ENCODE results near the gene KLK1.

DNA sequence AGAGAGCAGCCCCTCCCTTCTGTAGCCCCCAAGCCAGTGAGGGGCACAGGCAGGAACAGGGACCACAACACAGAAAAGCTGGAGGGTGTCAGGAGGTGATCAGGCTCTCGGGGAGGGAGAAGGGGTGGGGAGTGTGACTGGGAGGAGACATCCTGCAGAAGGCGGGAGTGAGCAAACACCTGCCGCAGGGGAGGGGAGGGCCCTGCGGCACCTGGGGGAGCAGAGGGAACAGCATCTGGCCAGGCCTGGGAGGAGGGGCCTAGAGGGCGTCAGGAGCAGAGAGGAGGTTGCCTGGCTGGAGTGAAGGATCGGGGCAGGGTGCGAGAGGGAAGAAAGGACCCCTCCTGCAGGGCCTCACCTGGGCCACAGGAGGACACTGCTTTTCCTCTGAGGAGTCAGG, 35.3 kb upstream of the KLK1 start:
- TF ChIP-seq JUN (CRISPR knock-in tag; IDR thresholded peaks at IDR 0.05) = no peak
- TF ChIP-seq ZNF891 (CRISPR knock-in tag; IDR thresholded peaks at IDR 0.05) = no peak
- no peak for TF ChIP-seq MATR3 (CRISPR knock-in tag; IDR thresholded peaks at IDR 0.05)
- no peak for TF ChIP-seq TGIF2 (CRISPR knock-in tag; IDR thresholded peaks at IDR 0.05)
- TF ChIP-seq, protein P1, sequence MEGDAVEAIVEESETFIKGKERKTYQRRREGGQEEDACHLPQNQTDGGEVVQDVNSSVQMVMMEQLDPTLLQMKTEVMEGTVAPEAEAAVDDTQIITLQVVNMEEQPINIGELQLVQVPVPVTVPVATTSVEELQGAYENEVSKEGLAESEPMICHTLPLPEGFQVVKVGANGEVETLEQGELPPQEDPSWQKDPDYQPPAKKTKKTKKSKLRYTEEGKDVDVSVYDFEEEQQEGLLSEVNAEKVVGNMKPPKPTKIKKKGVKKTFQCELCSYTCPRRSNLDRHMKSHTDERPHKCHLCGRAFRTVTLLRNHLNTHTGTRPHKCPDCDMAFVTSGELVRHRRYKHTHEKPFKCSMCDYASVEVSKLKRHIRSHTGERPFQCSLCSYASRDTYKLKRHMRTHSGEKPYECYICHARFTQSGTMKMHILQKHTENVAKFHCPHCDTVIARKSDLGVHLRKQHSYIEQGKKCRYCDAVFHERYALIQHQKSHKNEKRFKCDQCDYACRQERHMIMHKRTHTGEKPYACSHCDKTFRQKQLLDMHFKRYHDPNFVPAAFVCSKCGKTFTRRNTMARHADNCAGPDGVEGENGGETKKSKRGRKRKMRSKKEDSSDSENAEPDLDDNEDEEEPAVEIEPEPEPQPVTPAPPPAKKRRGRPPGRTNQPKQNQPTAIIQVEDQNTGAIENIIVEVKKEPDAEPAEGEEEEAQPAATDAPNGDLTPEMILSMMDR (CRISPR knock-in tag; IDR thresholded peaks at IDR 0.05) = no peak
- no peak for TF ChIP-seq CREB1 (IDR thresholded peaks at IDR 0.05)
- TF ChIP-seq CREB1 (CRISPR knock-in tag; IDR thresholded peaks at IDR 0.05) = no peak
- TF ChIP-seq, protein P2, sequence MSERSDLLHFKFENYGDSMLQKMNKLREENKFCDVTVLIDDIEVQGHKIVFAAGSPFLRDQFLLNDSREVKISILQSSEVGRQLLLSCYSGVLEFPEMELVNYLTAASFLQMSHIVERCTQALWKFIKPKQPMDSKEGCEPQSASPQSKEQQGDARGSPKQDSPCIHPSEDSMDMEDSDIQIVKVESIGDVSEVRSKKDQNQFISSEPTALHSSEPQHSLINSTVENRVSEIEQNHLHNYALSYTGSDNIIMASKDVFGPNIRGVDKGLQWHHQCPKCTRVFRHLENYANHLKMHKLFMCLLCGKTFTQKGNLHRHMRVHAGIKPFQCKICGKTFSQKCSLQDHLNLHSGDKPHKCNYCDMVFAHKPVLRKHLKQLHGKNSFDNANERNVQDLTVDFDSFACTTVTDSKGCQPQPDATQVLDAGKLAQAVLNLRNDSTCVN (CRISPR knock-in tag; IDR thresholded peaks at IDR 0.05; ENCODE audit: borderline replicate concordance) = no peak
- no peak for TF ChIP-seq KDM1A (CRISPR knock-in tag; IDR thresholded peaks at IDR 0.05)

All from HepG2 (cell line).